ENCODE data around the gene PAX5. TPM values are rescaled to one million over a fixed set of nuclear protein-coding genes. Genes with fewer than 3 reads are reported as not detected.

PAX5 gene
- polyA plus RNA-seq, 2 of the 4 experiments (the other 2 are of a cell fraction), result not detected

DNA sequence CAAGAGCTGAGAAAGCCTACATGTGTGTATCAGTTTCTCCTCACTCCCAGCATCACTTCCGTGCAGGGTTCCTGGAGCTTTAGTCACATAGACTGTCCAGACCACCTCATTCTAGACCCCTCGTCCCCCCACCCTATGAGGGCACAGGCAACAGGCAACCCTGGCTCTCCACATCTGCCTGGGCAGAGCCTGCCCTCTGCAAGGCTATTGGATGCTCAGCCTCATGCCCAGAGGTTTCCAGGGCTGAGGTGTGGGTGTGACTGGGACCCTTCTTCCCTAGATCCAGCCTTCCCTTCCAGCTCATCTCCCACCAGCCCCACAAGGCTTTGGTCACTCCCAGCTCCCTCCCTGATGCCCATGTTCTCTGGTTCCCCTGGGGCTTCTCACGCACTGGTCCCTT, 161.4 kb downstream of the PAX5 start:
- no peaks in the 10 kb centered on the region for H3K9me3 ChIP-seq
- H3K4me2 ChIP-seq, result no peak overlapping the region
- ATAC-seq (no peak), DNase-seq (ENCODE audit: low read depth in 1 of 2, low spot score in 1 of 2) (no peak), FAIRE-seq (no peak)
- no peak overlapping the region for H3K4me3 ChIP-seq
- ChIA-PET POLR2A (no interaction called here), CTCF (interaction anchor here (0.6 to 8.0 kb wide), 84 partner anchors 9 to 543 kb away, joined by 3 to 166 read pairs (median 6); partner anchors contain the start of gene ZCCHC7)
- no peak overlapping the region for H3K27ac ChIP-seq
- WGBS (ENCODE audit: missing lambda C conversion rate), result 86% methylated on average over 2 of the region's 3 CpGs
- H3K4me1 ChIP-seq, result peaks cover 6% of the 10 kb centered on the region; the same call in 2 of the 3 replicates
- TF ChIP-seq CEBPB (IDR thresholded peaks at IDR 0.05), result no peak
- TF ChIP-seq, protein P1, sequence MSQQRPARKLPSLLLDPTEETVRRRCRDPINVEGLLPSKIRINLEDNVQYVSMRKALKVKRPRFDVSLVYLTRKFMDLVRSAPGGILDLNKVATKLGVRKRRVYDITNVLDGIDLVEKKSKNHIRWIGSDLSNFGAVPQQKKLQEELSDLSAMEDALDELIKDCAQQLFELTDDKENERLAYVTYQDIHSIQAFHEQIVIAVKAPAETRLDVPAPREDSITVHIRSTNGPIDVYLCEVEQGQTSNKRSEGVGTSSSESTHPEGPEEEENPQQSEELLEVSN (IDR thresholded peaks at IDR 0.05; ENCODE audit: borderline replicate concordance, low read depth), result no peak
- TF ChIP-seq HEYL (CRISPR knock-in tag; IDR thresholded peaks at IDR 0.05), result no peak
- no peak for TF ChIP-seq ESRRA (IDR thresholded peaks at IDR 0.05; ENCODE audit: borderline replicate concordance, low read length)
- no peak for TF ChIP-seq CHD2 (IDR thresholded peaks at IDR 0.05; ENCODE audit: low read length, partially characterized antibody)
- TF ChIP-seq RFX5 (IDR thresholded peaks at IDR 0.05), result no peak
- no peak for TF ChIP-seq HOXB13 (CRISPR knock-in tag; IDR thresholded peaks at IDR 0.05; ENCODE audit: low read depth)
- TF ChIP-seq MYC (IDR thresholded peaks at IDR 0.05; ENCODE audit: borderline replicate concordance, low read length), result no peak
- TF ChIP-seq CTCF (IDR thresholded peaks at IDR 0.05), result no peak
- TF ChIP-seq TP53 (CRISPR knock-in tag; IDR thresholded peaks at IDR 0.05), result no peak
- no peak for TF ChIP-seq BCL3 (IDR thresholded peaks at IDR 0.05)
- no peak for TF ChIP-seq FOSL2 (IDR thresholded peaks at IDR 0.05)
- no peak for TF ChIP-seq FOSL2 (CRISPR knock-in tag; IDR thresholded peaks at IDR 0.05)

- ChIA-PET POLR2A (no interaction called here), CTCF (interaction anchor here (3.3 to 8.0 kb wide), 9 partner anchors 8 to 458 kb away, joined by 20 to 166 read pairs (median 62); no protein-coding TSS in a partner anchor)
- Histone ChIP-seq H3K9me3 (no peaks in the 10 kb centered on the region), H3K4me2 (no peak overlapping the region), H3K27ac (no peak overlapping the region), H3K4me3 (no peak overlapping the region), H3K4me1 (peaks cover 6% of the 10 kb centered on the region; the same call in 2 of the 3 replicates)
- DNase-seq (ENCODE audit: low read depth in 1 of 2, low spot score in 1 of 2), result no peak
- TF ChIP-seq NFE2L2 (conservative IDR thresholded peaks at IDR 0.05; ENCODE audit: low read length), result no peak
- no peak for TF ChIP-seq CTCF (IDR thresholded peaks at IDR 0.05)
- TF ChIP-seq, protein P2, sequence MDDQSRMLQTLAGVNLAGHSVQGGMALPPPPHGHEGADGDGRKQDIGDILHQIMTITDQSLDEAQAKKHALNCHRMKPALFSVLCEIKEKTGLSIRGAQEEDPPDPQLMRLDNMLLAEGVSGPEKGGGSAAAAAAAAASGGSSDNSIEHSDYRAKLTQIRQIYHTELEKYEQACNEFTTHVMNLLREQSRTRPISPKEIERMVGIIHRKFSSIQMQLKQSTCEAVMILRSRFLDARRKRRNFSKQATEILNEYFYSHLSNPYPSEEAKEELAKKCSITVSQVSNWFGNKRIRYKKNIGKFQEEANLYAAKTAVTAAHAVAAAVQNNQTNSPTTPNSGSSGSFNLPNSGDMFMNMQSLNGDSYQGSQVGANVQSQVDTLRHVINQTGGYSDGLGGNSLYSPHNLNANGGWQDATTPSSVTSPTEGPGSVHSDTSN (IDR thresholded peaks at IDR 0.05), result no peak
- TF ChIP-seq ESRRA (IDR thresholded peaks at IDR 0.05; ENCODE audit: borderline replicate concordance, low read length), result no peak
- TF ChIP-seq, protein P3, sequence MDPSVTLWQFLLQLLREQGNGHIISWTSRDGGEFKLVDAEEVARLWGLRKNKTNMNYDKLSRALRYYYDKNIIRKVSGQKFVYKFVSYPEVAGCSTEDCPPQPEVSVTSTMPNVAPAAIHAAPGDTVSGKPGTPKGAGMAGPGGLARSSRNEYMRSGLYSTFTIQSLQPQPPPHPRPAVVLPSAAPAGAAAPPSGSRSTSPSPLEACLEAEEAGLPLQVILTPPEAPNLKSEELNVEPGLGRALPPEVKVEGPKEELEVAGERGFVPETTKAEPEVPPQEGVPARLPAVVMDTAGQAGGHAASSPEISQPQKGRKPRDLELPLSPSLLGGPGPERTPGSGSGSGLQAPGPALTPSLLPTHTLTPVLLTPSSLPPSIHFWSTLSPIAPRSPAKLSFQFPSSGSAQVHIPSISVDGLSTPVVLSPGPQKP (IDR thresholded peaks at IDR 0.05; ENCODE audit: low read depth, low read length), result no peak
- no peak for TF ChIP-seq CHD2 (IDR thresholded peaks at IDR 0.05; ENCODE audit: low read length, partially characterized antibody)
- TF ChIP-seq MAZ (IDR thresholded peaks at IDR 0.05; ENCODE audit: borderline replicate concordance, low read depth, low read length), result no peak
- TF ChIP-seq ZFP36 (IDR thresholded peaks at IDR 0.05; ENCODE audit: borderline replicate concordance, partially characterized antibody), result no peak
- TF ChIP-seq RAD21 (conservative IDR thresholded peaks at IDR 0.05 in 1 of 2, IDR thresholded peaks at IDR 0.05 in 1 of 2), result no peak
- TF ChIP-seq RCOR1 (IDR thresholded peaks at IDR 0.05; ENCODE audit: low read depth, low read length), result no peak
- TF ChIP-seq PHF8 (IDR thresholded peaks at IDR 0.05; ENCODE audit: borderline replicate concordance, low read depth), result no peak
- TF ChIP-seq, protein P4, sequence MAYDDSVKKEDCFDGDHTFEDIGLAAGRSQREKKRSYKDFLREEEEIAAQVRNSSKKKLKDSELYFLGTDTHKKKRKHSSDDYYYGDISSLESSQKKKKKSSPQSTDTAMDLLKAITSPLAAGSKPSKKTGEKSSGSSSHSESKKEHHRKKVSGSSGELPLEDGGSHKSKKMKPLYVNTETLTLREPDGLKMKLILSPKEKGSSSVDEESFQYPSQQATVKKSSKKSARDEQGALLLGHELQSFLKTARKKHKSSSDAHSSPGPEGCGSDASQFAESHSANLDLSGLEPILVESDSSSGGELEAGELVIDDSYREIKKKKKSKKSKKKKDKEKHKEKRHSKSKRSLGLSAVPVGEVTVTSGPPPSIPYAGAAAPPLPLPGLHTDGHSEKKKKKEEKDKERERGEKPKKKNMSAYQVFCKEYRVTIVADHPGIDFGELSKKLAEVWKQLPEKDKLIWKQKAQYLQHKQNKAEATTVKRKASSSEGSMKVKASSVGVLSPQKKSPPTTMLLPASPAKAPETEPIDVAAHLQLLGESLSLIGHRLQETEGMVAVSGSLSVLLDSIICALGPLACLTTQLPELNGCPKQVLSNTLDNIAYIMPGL (CRISPR knock-in tag; IDR thresholded peaks at IDR 0.05; ENCODE audit: borderline replicate concordance), result no peak
- no peak for TF ChIP-seq RFX5 (IDR thresholded peaks at IDR 0.05)
- no peak for TF ChIP-seq KDM5A (IDR thresholded peaks at IDR 0.05)
- no peak for TF ChIP-seq RNF2 (IDR thresholded peaks at IDR 0.05; ENCODE audit: borderline replicate concordance, low read depth)
- no peak for FAIRE-seq
- WGBS (ENCODE audit: missing lambda C conversion rate), result no CpG with 5 or more reads among the region's 2 CpGs
- no peak for ATAC-seq
Measured at GRCh38 chr9:36871606-36872005, 162.5 kb downstream of the PAX5 start.

All from A549 (cell line).